ENCODE measurements around the gene PRKAG3.

- TF ChIP-seq POLR2A (IDR thresholded peaks at IDR 0.05) (no peak), CTCF (IDR thresholded peaks at IDR 0.05) (no peak), POLR2AphosphoS5 (IDR thresholded peaks at IDR 0.05) (no peak)
Observed at GRCh38 chr2:218880102-218880858, 48.7 kb upstream of the PRKAG3 start, which contains the start of gene WNT10A.
